Measurements from ENCODE around the gene ASAP3. TPM values are rescaled to one million over a fixed set of nuclear protein-coding genes. Genes with fewer than 3 reads are reported as not detected.
A peak's percentile ranks its signal among the peaks of the same experiment; 100 is the strongest.

The ASAP3 gene
- total RNA-seq, 1 donor from 2014 or later = 96.6 TPM

GRCh38 chr1:23453455-23454000, 30.5 kb downstream of the ASAP3 start:
- no peak overlapping the region for H3K27ac Mint-ChIP-seq
- no peaks in the 10 kb centered on the region for H3K9me3 Mint-ChIP-seq
- H3K27me3 Mint-ChIP-seq (ENCODE audit: low read depth) = no peaks in the 10 kb centered on the region
- peaks cover 23% of the 10 kb centered on the region for H3K36me3 Mint-ChIP-seq
- H3K4me3 Mint-ChIP-seq = no peak overlapping the region
- DNase-seq (ENCODE audit: low spot score in 2 of 2, unreplicated experiment in 2 of 2) = no peak
- TF ChIP-seq CTCF (IDR thresholded peaks at IDR 0.05; ENCODE audit: unreplicated experiment) = no peak
- H3K4me1 Mint-ChIP-seq = peaks cover 24% of the 10 kb centered on the region

GRCh38 chr1:23452011-23452411, 32.0 kb downstream of the ASAP3 start:
- peak in 1 of 2 experiments; percentile 50 for DNase-seq (ENCODE audit: low spot score in 2 of 2, unreplicated experiment in 2 of 2)
- Mint-ChIP-seq H3K36me3 (peaks cover 20% of the 10 kb centered on the region), H3K4me3 (no peak overlapping the region)

GRCh38 chr1:23451441-23451840, 32.5 kb downstream of the ASAP3 start:
- no peak for TF ChIP-seq CTCF (IDR thresholded peaks at IDR 0.05; ENCODE audit: unreplicated experiment)
- H3K27me3 Mint-ChIP-seq (ENCODE audit: low read depth) = no peaks in the 10 kb centered on the region
- no peak overlapping the region for H3K4me3 Mint-ChIP-seq

More at GRCh38 chr1:23452011-23452411, 32.0 kb downstream of the ASAP3 start:
- TF ChIP-seq CTCF (IDR thresholded peaks at IDR 0.05; ENCODE audit: unreplicated experiment) = no peak
- H3K9me3 Mint-ChIP-seq = no peaks in the 10 kb centered on the region
- no peaks in the 10 kb centered on the region for H3K27me3 Mint-ChIP-seq (ENCODE audit: low read depth)
- H3K4me1 Mint-ChIP-seq = peaks cover 24% of the 10 kb centered on the region
- H3K27ac Mint-ChIP-seq = peak overlapping the region; percentile 80

GRCh38 chr1:23450894-23451293, 33.1 kb downstream of the ASAP3 start:
- no peak for TF ChIP-seq CTCF (IDR thresholded peaks at IDR 0.05; ENCODE audit: unreplicated experiment)
- Mint-ChIP-seq H3K4me3 (no peak overlapping the region), H3K27me3 (ENCODE audit: low read depth) (no peaks in the 10 kb centered on the region), H3K36me3 (peaks cover 13% of the 10 kb centered on the region), H3K9me3 (no peaks in the 10 kb centered on the region), H3K4me1 (peaks cover 24% of the 10 kb centered on the region), H3K27ac (no peak overlapping the region)
- no peak for DNase-seq (ENCODE audit: low spot score in 2 of 2, unreplicated experiment in 2 of 2)

More at GRCh38 chr1:23451441-23451840, 32.5 kb downstream of the ASAP3 start:
- H3K36me3 Mint-ChIP-seq = peaks cover 17% of the 10 kb centered on the region
- peaks cover 24% of the 10 kb centered on the region for H3K4me1 Mint-ChIP-seq
- H3K9me3 Mint-ChIP-seq = no peaks in the 10 kb centered on the region
- no peak for DNase-seq (ENCODE audit: low spot score in 2 of 2, unreplicated experiment in 2 of 2)
- peak overlapping the region; percentile 80 for H3K27ac Mint-ChIP-seq

GRCh38 chr1:23449958-23450357, 34.0 kb downstream of the ASAP3 start:
- Mint-ChIP-seq H3K27me3 (ENCODE audit: low read depth) (no peaks in the 10 kb centered on the region), H3K36me3 (peaks cover 5% of the 10 kb centered on the region), H3K4me1 (peaks cover 24% of the 10 kb centered on the region), H3K4me3 (no peak overlapping the region), H3K27ac (peak overlapping the region; percentile 5), H3K9me3 (no peaks in the 10 kb centered on the region)
- no peak for DNase-seq (ENCODE audit: low spot score in 2 of 2, unreplicated experiment in 2 of 2)
- TF ChIP-seq CTCF (IDR thresholded peaks at IDR 0.05; ENCODE audit: unreplicated experiment) = no peak

GRCh38 chr1:23449306-23449705, 34.7 kb downstream of the ASAP3 start:
- TF ChIP-seq CTCF (IDR thresholded peaks at IDR 0.05; ENCODE audit: unreplicated experiment) = no peak
- Mint-ChIP-seq H3K4me1 (peaks cover 24% of the 10 kb centered on the region), H3K27me3 (ENCODE audit: low read depth) (no peaks in the 10 kb centered on the region), H3K9me3 (no peaks in the 10 kb centered on the region), H3K36me3 (peaks cover 3% of the 10 kb centered on the region), H3K27ac (no peak overlapping the region), H3K4me3 (no peak overlapping the region)
- DNase-seq (ENCODE audit: low spot score in 2 of 2, unreplicated experiment in 2 of 2) = no peak
